HL-60 (cell line): ENCODE data around the gene MVD.

Experiments used
- DNase-seq, 2 experiments: peaks; one replicate each; pipeline ENCODE4 v3.0.0-alpha.2; 2010 to 2020; ENCODE audit warnings: low read depth in 1 of 2, low spot score in 1 of 2
- H3K27ac ChIP-seq: fragments of 250-450 bp; sonication (Bioruptor Pico); replicated peaks from 2 replicates; pipeline ENCODE4 v1.5.1; 2020; ENCODE audit warnings: mild to moderate bottlenecking, moderate library complexity
- H3K27me3 ChIP-seq: fragments of 250-450 bp; sonication (Bioruptor Pico); 2 replicates; pipeline ENCODE4 v1.5.1; 2021; ENCODE audit warnings: mild to moderate bottlenecking, moderate library complexity; ENCODE audit not compliant: insufficient read depth, poor library complexity, severe bottlenecking
- H3K4me3 ChIP-seq: replicated peaks from 2 replicates; pipeline ENCODE4 v1.5.1; 2011; ENCODE audit warnings: mild to moderate bottlenecking, control low read depth, low read length; ENCODE audit not compliant: insufficient read depth
- CTCF ChIP-seq: IDR thresholded peaks from one replicate; pipeline ENCODE4 v1.5.1; 2011; ENCODE audit warnings: low read length, control low read depth, inconsistent platforms; ENCODE audit not compliant: insufficient read depth
- GABPA ChIP-seq: IDR thresholded peaks from 2 replicates; pipeline ENCODE4 v1.6.1; 2012; ENCODE audit warnings: low read depth
- POLR2AphosphoS5 ChIP-seq: IDR thresholded peaks from 2 replicates; pipeline ENCODE4 v1.6.1; 2012; ENCODE audit warnings: low read depth
- REST ChIP-seq: IDR thresholded peaks from 2 replicates; pipeline ENCODE4 v1.6.1; 2012; ENCODE audit warnings: low read depth; ENCODE audit not compliant: insufficient replicate concordance
- SPI1 ChIP-seq: IDR thresholded peaks from 2 replicates; pipeline ENCODE4 v1.6.1; 2012; ENCODE audit warnings: low read depth, mild to moderate bottlenecking, borderline replicate concordance

The MVD gene

DNA sequence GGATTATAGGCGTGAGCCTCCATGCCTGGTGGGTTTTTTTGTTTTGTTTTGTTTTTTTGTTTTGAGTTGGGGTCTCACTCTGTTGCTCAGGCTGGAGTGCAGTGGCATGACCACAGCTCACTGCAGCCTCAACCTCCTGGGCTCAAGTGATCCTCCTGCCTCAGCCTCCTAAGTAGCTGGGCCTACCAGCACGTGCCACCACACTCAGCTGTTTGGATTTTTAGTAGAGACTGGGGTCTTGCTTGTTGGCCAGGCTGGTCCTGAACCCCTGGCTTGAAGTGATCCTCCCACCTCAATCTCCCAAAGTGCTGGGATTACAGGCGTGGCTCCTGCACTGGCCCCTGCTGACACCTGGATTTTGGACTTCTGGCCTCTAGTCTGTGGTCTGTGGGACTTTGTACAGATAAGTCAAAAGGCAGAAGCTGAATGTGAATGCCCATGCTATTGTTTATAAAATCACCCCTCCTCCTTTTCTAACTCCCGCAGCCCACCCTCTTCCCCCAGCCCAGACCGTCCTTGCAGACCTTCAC lies 17.7 kb upstream of the MVD start:
- H3K27ac ChIP-seq: no peak overlapping the region; the same call in 1 of the 2 replicates
- TF ChIP-seq REST: no peak
- TF ChIP-seq SPI1: no peak
- no peak for TF ChIP-seq CTCF
- TF ChIP-seq POLR2AphosphoS5: no peak
- TF ChIP-seq GABPA: no peak
- H3K4me3 ChIP-seq: no peak overlapping the region
- DNase-seq: no peak
- H3K27me3 ChIP-seq: no peaks in the 10 kb centered on the region

DNA sequence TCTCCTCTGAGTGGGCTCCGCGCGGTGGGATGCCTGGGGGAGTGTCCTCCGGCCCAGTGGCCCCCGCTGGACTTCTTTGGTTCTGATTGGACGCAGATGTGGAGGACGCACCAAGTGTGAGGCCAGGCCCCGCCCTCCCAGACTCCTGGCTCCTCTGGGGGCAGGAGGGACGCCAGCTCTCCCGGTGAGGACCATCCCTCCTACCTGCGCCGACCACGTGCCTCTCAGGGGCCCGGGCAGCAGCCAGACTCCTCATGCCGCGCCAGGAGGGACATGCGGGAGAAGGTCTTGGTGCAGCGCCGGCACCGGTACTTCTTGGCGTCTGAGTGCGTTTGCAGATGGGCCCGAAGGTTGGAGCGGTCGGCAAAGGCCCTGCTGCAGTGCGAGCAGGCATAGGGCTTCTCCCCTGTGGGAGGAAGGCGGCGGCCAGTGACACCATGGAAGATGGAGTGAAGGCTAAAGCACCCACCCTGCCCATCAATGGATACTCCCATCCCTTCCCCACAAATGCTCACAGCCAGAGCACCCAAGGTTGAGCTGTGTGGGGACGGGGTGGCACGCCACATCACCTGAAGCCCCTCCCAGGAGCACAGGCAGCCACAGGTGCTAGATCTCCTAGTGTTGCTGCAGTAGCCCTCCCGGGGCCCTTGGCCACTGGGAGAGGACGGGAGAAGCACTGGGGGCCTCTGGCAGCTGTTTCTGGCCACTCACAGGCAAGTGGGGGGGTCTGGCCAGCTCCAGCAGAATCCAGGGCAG lies 15.5 kb upstream of the MVD start:
- Histone ChIP-seq H3K27me3 (no peaks in the 10 kb centered on the region), H3K27ac (no peak overlapping the region), H3K4me3 (no peak overlapping the region)
- no peak for DNase-seq
- TF ChIP-seq POLR2AphosphoS5 (no peak), SPI1 (no peak), REST (no peak), CTCF (no peak), GABPA (no peak)

DNA sequence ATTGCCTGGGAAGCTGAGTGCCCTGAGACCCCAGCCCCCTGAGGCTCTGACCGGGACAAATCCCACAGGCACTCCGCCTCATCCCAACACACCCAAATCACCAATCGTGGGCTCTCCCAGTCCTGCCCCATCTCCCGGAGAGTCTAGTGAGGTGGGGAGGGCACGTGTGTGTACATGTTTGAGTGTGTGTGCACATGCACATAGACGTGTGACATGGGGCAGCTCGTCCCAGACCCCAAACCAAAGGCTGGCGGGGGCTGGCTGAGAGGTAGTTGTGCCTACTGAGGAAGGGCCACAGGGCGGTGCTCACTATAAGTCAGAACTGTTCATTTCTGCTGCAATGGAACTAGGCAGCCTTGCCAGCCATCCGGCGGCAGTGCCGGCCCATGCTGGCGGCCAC lies 14.8 kb upstream of the MVD start:
- Histone ChIP-seq H3K27me3 (no peaks in the 10 kb centered on the region), H3K27ac (no peak overlapping the region), H3K4me3 (no peak overlapping the region)
- no peak for TF ChIP-seq SPI1
- no peak for TF ChIP-seq CTCF
- TF ChIP-seq POLR2AphosphoS5: no peak
- no peak for DNase-seq
